Endothelial cell (in vitro differentiated cells): ENCODE measurements around the gene AKT3. TPM values are rescaled to one million over a fixed set of nuclear protein-coding genes. Genes with fewer than 3 reads are reported as not detected.

Experiments
- DNase-seq: peaks from one replicate; pipeline ENCODE4 v3.0.0; 2021; ENCODE audit warnings: low spot score
- H3K27ac Mint-ChIP-seq: one replicate; pipeline ENCODE4 v1.8.0; 2021; ENCODE audit warnings: mixed read lengths, inconsistent platforms; ENCODE audit not compliant: unreplicated experiment
- H3K27me3 Mint-ChIP-seq: one replicate; pipeline ENCODE4 v1.8.0; 2021; ENCODE audit warnings: mild to moderate bottlenecking, moderate library complexity, mixed read lengths, inconsistent platforms; ENCODE audit not compliant: unreplicated experiment
- H3K36me3 Mint-ChIP-seq: one replicate; pipeline ENCODE4 v1.8.0; 2021; ENCODE audit warnings: mild to moderate bottlenecking, low read depth, mixed read lengths, inconsistent platforms; ENCODE audit not compliant: unreplicated experiment
- H3K4me1 Mint-ChIP-seq: one replicate; pipeline ENCODE4 v1.8.0; 2021; ENCODE audit warnings: mild to moderate bottlenecking, mixed read lengths, inconsistent platforms; ENCODE audit not compliant: unreplicated experiment
- H3K4me3 Mint-ChIP-seq: one replicate; pipeline ENCODE4 v1.8.0; 2021; ENCODE audit warnings: mild to moderate bottlenecking, mixed read lengths, inconsistent platforms; ENCODE audit not compliant: unreplicated experiment
- H3K9me3 Mint-ChIP-seq: one replicate; pipeline ENCODE4 v1.8.0; 2021; ENCODE audit warnings: mixed read lengths, inconsistent platforms; ENCODE audit not compliant: unreplicated experiment
- total RNA-seq: library from RNA; stranded (reverse); fragmentation: NEBNext Ultra II Directional; extraction: Animal tissue kit (Norgen Biotek cat#: 25700); gene quantifications from one replicate; pipeline ENCODE4 v1.2.1, GENCODE V29; 2021; ENCODE audit not compliant: unreplicated experiment
- TF ChIP-seq, protein P1 (sequence below): fragments of 200-600 bp; sonication (generic); IDR thresholded peaks from one replicate; pipeline ENCODE4 v1.5.0; 2021; ENCODE audit warnings: antibody characterized with exemption; ENCODE audit not compliant: unreplicated experiment

AKT3 gene
- total RNA-seq, 1 donor from 2014 or later, result 87.3 TPM

DNA sequence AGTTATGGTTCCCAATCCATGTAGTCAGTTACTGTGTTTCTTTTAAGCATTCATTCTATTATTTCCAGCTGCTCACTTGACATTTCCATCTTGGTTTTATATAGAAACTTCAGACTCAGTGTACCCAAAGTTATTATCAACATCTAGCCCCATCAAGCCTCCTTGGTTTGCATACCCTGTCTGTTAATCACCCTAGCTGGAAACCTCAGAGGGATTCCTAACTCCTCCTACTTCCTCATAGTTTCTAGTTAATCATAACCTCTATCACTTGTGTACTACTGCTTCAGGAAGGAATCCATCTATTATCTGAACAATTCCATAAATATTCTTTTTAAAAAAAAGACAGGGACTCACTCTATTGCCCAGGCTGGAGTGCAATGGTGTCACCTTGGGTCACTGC is 300.9 kb downstream of the AKT3 start:
- Mint-ChIP-seq H3K9me3 (no peaks in the 10 kb centered on the region), H3K27me3 (peaks cover 5% of the 10 kb centered on the region), H3K36me3 (no peaks in the 10 kb centered on the region), H3K27ac (no peak overlapping the region), H3K4me3 (no peak overlapping the region), H3K4me1 (no peaks in the 10 kb centered on the region)
- DNase-seq, result no peak
- TF ChIP-seq, protein P1, sequence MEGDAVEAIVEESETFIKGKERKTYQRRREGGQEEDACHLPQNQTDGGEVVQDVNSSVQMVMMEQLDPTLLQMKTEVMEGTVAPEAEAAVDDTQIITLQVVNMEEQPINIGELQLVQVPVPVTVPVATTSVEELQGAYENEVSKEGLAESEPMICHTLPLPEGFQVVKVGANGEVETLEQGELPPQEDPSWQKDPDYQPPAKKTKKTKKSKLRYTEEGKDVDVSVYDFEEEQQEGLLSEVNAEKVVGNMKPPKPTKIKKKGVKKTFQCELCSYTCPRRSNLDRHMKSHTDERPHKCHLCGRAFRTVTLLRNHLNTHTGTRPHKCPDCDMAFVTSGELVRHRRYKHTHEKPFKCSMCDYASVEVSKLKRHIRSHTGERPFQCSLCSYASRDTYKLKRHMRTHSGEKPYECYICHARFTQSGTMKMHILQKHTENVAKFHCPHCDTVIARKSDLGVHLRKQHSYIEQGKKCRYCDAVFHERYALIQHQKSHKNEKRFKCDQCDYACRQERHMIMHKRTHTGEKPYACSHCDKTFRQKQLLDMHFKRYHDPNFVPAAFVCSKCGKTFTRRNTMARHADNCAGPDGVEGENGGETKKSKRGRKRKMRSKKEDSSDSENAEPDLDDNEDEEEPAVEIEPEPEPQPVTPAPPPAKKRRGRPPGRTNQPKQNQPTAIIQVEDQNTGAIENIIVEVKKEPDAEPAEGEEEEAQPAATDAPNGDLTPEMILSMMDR, result no peak

DNA sequence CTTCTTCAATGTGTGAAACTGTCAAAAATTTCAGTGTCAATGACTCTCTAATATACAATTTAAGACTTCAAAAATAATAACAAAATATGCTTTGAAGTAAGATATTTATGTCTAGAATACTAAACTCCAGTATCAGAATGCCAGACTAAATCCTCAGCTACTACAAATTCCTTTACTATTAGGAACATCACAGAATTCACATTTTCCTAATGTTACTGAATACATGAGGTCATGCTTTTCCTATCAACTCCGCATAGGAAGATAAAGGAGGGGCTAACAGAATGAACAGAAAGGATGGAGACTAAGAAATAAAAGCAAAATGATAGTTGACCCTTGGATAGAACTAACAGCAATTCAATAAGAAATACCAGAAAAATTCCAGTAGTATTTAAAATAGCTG is 301.5 kb downstream of the AKT3 start:
- TF ChIP-seq, protein P1, result no peak
- no peak overlapping the region for H3K27ac Mint-ChIP-seq

DNA sequence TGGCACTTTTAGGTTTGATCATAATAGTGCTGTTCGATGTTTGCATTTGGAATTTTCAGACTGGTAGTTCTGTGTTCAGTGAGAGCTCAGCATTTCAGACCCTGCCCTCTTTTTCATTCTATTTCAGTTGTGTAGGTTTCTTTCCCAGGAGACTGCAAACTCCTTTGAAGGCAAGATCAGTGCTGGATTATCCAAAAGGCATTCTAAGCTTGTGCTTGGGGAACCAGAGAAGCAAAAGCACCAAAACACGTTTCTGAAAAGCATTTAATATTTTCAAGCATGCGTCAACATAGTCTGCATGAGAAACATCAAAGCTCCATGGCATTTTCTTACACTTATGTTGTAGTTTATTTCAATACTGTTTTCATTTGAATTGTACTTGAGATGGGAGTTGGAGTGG is 302.2 kb downstream of the AKT3 start:
- H3K27me3 Mint-ChIP-seq, result peaks cover 5% of the 10 kb centered on the region
- no peak overlapping the region for H3K27ac Mint-ChIP-seq
- H3K9me3 Mint-ChIP-seq, result no peaks in the 10 kb centered on the region
- peaks cover 2% of the 10 kb centered on the region for H3K4me1 Mint-ChIP-seq
- TF ChIP-seq, protein P1, result no peak
- no peak for DNase-seq
- no peak overlapping the region for H3K4me3 Mint-ChIP-seq
- H3K36me3 Mint-ChIP-seq, result no peaks in the 10 kb centered on the region

More for the DNA sequence above, 301.5 kb downstream of the AKT3 start:
- Mint-ChIP-seq H3K36me3 (no peaks in the 10 kb centered on the region), H3K4me3 (no peak overlapping the region), H3K27me3 (peaks cover 5% of the 10 kb centered on the region), H3K9me3 (no peaks in the 10 kb centered on the region), H3K4me1 (no peaks in the 10 kb centered on the region)
- no peak for DNase-seq

DNA sequence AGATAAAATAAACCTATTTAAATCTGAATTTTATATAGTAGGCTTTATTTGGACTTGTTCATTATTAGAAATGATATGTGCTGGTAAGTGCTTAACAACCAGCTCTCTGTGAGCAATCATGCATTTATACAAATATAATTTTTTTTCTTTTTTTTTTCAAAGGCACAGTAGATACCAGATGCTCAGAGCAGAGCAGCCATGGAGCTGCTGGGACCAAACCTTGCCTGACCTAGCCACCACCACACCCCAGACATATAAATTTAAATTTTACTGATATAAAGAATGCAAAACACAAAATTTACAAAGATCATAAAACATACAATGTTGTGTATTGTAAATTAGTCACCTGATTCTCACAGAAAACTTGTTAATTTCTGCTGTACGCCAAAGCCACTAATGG is 303.6 kb downstream of the AKT3 start:
- no peaks in the 10 kb centered on the region for H3K9me3 Mint-ChIP-seq
- H3K4me3 Mint-ChIP-seq, result no peak overlapping the region
- no peak for DNase-seq

DNA sequence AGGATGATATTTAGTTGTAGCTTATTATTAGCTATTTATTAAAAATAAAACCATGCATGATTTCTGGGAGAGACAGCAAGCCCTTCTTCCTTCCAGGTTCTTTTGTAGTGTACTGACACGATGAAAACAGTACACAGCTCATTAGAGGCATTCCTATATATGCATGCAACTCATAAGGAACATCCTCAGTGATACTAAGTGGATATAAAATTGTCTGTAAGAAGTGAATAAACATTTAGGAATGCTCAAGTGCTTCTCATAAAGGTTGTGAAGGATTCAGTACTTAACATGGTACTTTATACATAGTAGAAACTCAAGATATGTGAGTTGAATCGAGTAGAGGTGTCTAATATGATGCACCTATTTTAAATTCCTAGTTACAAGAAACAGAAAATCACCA is 306.5 kb downstream of the AKT3 start:
- Mint-ChIP-seq H3K9me3 (no peaks in the 10 kb centered on the region), H3K27ac (no peak overlapping the region), H3K4me3 (no peak overlapping the region), H3K4me1 (peaks cover 2% of the 10 kb centered on the region), H3K36me3 (no peaks in the 10 kb centered on the region), H3K27me3 (no peaks in the 10 kb centered on the region)
- no peak for DNase-seq
- TF ChIP-seq, protein P1, result no peak

More for the DNA sequence above, 303.6 kb downstream of the AKT3 start:
- Mint-ChIP-seq H3K27me3 (peaks cover 5% of the 10 kb centered on the region), H3K36me3 (no peaks in the 10 kb centered on the region), H3K27ac (no peak overlapping the region), H3K4me1 (peaks cover 2% of the 10 kb centered on the region)
- TF ChIP-seq, protein P1, result no peak
